GM12878 (cell line): ENCODE data around the gene TMEM238L.
A peak's percentile ranks its signal among the peaks of the same experiment; 100 is the strongest.

Experiments used
- CBX3 ChIP-seq: fragments of 200-600 bp; sonication (generic); IDR thresholded peaks from 2 replicates; pipeline ENCODE4 v1.6.1; 2016; ENCODE audit warnings: low read depth, borderline replicate concordance
- CREM ChIP-seq: IDR thresholded peaks from 2 replicates; pipeline ENCODE4 v1.6.1; 2014; ENCODE audit warnings: antibody characterized with exemption, low read depth
- EP300 ChIP-seq, 2 experiments: fragments of 150-350 bp in 1 of 2; IDR thresholded peaks; 2 replicates each; pipeline ENCODE4 v1.6.1; 2011 to 2012; ENCODE audit warnings: low read depth in 2 of 2, low read length in 2 of 2, borderline replicate concordance in 1 of 2, improper control_type of control experiment in 1 of 2, inconsistent platforms in 1 of 2; ENCODE audit not compliant: control insufficient read depth in 1 of 2
- IKZF2 ChIP-seq, 2 experiments: fragments of 450-650 bp; IDR thresholded peaks; 2 replicates each; pipeline ENCODE4 v1.6.1; 2017; ENCODE audit warnings: mild to moderate bottlenecking in 2 of 2, moderate library complexity in 2 of 2
- JUNB ChIP-seq: IDR thresholded peaks from 2 replicates; pipeline ENCODE4 v1.6.1; 2016; ENCODE audit warnings: antibody characterized with exemption, mild to moderate bottlenecking
- NFIC ChIP-seq: IDR thresholded peaks from 2 replicates; pipeline ENCODE4 v1.6.1; 2012; ENCODE audit warnings: low read depth, mild to moderate bottlenecking, inconsistent platforms, low read length, moderate library complexity
- NRF1 ChIP-seq: conservative IDR thresholded peaks from 2 replicates; pipeline ENCODE4 v1.6.1; 2011; ENCODE audit warnings: mild to moderate bottlenecking, low read depth, low read length, improper control_type of control experiment
- SMC3 ChIP-seq: IDR thresholded peaks from 2 replicates; pipeline ENCODE4 v1.6.1; 2011; ENCODE audit warnings: low read length, improper control_type of control experiment, borderline replicate concordance
- ZBED1 ChIP-seq: IDR thresholded peaks from 2 replicates; pipeline ENCODE4 v1.6.1; 2016; ENCODE audit warnings: borderline replicate concordance
- TF ChIP-seq, protein P1 (sequence below), 3 experiments: IDR thresholded peaks in 2 of 3; conservative IDR thresholded peaks in 1 of 3; 2 replicates each; pipeline ENCODE4 v1.5.1; 2011; ENCODE audit warnings: low read depth in 3 of 3, low read length in 3 of 3, mild to moderate bottlenecking in 3 of 3, control low read depth in 2 of 3, moderate library complexity in 2 of 3, inconsistent platforms in 1 of 3, mixed read lengths in 1 of 3; ENCODE audit not compliant: control insufficient read depth in 2 of 3, insufficient read depth in 1 of 3; ENCODE audit errors: extremely low read depth in 1 of 3
- TF ChIP-seq, protein P2 (sequence below): fragments of 450-650 bp; IDR thresholded peaks from 2 replicates; pipeline ENCODE4 v1.6.1; 2018; ENCODE audit warnings: borderline replicate concordance, mild to moderate bottlenecking; ENCODE audit not compliant: partially characterized antibody

DNA sequence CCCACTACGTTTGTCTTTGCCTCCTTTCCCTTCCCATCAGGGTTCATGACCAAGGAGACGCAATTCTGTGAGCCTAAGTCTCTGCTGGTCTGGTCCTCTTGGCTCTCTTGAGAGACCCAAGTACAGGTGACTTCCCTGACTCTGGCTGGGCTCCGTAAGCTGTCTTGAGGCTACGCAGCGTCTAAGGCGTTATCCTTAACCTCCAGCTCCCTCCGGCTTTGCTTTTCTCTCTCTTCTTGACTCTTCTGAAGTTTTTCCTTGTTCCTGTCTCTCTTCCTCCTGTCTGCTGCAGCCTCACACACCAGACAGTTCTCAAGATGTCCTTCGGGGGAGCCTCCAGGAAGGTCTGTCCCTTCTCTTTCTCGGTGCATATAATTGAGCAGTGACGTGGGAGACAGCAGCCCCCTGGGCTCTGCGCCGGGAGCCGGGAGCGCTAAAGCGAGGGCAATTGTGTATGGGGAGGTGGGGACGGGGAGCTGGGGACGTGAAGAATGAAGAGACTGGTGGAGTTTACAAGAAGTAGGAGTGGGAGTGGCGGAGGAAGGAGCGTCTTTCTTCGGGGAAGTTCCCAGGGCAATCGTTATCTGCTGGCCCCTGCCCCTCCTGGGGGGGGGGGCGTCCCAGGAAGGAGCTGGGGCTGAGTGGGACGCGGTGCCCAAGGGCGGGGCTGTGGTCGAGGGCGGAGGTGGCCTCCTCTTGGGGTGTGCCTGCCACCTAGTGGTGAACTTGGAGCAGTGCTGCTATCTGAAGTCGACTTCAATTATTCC lies 40.9 kb upstream of the TMEM238L start:
- TF ChIP-seq CBX3, result no peak
- no peak for TF ChIP-seq EP300 (IDR thresholded peaks at IDR 0.05; ENCODE audit: borderline replicate concordance in 1 of 2, control insufficient read depth in 1 of 2, low read depth in 2 of 2, low read length in 2 of 2)
- TF ChIP-seq, protein P1, sequence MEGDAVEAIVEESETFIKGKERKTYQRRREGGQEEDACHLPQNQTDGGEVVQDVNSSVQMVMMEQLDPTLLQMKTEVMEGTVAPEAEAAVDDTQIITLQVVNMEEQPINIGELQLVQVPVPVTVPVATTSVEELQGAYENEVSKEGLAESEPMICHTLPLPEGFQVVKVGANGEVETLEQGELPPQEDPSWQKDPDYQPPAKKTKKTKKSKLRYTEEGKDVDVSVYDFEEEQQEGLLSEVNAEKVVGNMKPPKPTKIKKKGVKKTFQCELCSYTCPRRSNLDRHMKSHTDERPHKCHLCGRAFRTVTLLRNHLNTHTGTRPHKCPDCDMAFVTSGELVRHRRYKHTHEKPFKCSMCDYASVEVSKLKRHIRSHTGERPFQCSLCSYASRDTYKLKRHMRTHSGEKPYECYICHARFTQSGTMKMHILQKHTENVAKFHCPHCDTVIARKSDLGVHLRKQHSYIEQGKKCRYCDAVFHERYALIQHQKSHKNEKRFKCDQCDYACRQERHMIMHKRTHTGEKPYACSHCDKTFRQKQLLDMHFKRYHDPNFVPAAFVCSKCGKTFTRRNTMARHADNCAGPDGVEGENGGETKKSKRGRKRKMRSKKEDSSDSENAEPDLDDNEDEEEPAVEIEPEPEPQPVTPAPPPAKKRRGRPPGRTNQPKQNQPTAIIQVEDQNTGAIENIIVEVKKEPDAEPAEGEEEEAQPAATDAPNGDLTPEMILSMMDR (IDR thresholded peaks at IDR 0.05 in 2 of 3, conservative IDR thresholded peaks at IDR 0.05 in 1 of 3; ENCODE audit: control insufficient read depth in 2 of 3, extremely low read depth in 1 of 3, insufficient read depth in 1 of 3, low read depth in 3 of 3, low read length in 3 of 3), result peak; percentile 81 to 93 (median 84)
- no peak for TF ChIP-seq CREM
- no peak for TF ChIP-seq NRF1
- peak; percentile 89 for TF ChIP-seq SMC3
- TF ChIP-seq, protein P2, sequence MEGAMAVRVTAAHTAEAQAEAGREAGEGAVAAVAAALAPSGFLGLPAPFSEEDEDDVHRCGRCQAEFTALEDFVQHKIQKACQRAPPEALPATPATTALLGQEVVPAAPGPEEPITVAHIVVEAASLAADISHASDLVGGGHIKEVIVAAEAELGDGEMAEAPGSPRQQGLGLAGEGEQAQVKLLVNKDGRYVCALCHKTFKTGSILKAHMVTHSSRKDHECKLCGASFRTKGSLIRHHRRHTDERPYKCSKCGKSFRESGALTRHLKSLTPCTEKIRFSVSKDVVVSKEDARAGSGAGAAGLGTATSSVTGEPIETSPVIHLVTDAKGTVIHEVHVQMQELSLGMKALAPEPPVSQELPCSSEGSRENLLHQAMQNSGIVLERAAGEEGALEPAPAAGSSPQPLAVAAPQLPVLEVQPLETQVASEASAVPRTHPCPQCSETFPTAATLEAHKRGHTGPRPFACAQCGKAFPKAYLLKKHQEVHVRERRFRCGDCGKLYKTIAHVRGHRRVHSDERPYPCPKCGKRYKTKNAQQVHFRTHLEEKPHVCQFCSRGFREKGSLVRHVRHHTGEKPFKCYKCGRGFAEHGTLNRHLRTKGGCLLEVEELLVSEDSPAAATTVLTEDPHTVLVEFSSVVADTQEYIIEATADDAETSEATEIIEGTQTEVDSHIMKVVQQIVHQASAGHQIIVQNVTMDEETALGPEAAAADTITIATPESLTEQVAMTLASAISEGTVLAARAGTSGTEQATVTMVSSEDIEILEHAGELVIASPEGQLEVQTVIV, result no peak
- no peak for TF ChIP-seq JUNB
- TF ChIP-seq IKZF2 (IDR thresholded peaks at IDR 0.05), result no peak
- TF ChIP-seq ZBED1, result no peak
- TF ChIP-seq NFIC, result no peak
